ENCODE data around the gene CNOT4.

Gene CNOT4

GRCh38 chr7:135389971-135390370 lies 119.9 kb downstream of the CNOT4 start:
- no peak for DNase-seq

GRCh38 chr7:135388616-135389015 lies 121.3 kb downstream of the CNOT4 start:
- DNase-seq, result no peak

GRCh38 chr7:135386776-135387175 lies 123.1 kb downstream of the CNOT4 start:
- DNase-seq, result no peak

- DNase-seq, result no peak
Observed at GRCh38 chr7:135386181-135386580, 123.7 kb downstream of the CNOT4 start.

- DNase-seq, result no peak
Observed at GRCh38 chr7:135385209-135385608, 124.7 kb downstream of the CNOT4 start.

GRCh38 chr7:135383525-135384175 lies 126.3 kb downstream of the CNOT4 start:
- DNase-seq, result no peak

- no peak for DNase-seq
Observed at GRCh38 chr7:135382173-135382572, 127.7 kb downstream of the CNOT4 start.

GRCh38 chr7:135381369-135381768 lies 128.5 kb downstream of the CNOT4 start:
- no peak for DNase-seq

- DNase-seq, result no peak
Observed at GRCh38 chr7:135380351-135380750, 129.6 kb downstream of the CNOT4 start.

- DNase-seq, result peak; percentile 22
Observed at GRCh38 chr7:135377171-135377570, 132.7 kb downstream of the CNOT4 start.

GRCh38 chr7:135375908-135376699 lies 133.8 kb downstream of the CNOT4 start:
- DNase-seq, result no peak

- DNase-seq, result no peak
Observed at GRCh38 chr7:135374736-135375135, 135.2 kb downstream of the CNOT4 start.

GRCh38 chr7:135372222-135372621 lies 137.7 kb downstream of the CNOT4 start:
- DNase-seq, result no peak

GRCh38 chr7:135370656-135371055 lies 139.2 kb downstream of the CNOT4 start:
- DNase-seq, result no peak

- DNase-seq, result no peak
Observed at GRCh38 chr7:135369405-135369804, 140.5 kb downstream of the CNOT4 start.

GRCh38 chr7:135368416-135369186 lies 141.3 kb downstream of the CNOT4 start:
- no peak for DNase-seq

GRCh38 chr7:135366843-135367508 lies 142.9 kb downstream of the CNOT4 start:
- DNase-seq, result no peak

GRCh38 chr7:135365721-135366120 lies 144.2 kb downstream of the CNOT4 start:
- no peak for DNase-seq

- no peak for DNase-seq
Observed at GRCh38 chr7:135364206-135364605, 145.7 kb downstream of the CNOT4 start.

GRCh38 chr7:135362871-135363270 lies 147.0 kb downstream of the CNOT4 start:
- no peak for DNase-seq

- DNase-seq, result peak; percentile 40
Observed at GRCh38 chr7:135361788-135362187, 148.1 kb downstream of the CNOT4 start.

GRCh38 chr7:135359615-135360014 lies 150.3 kb downstream of the CNOT4 start:
- DNase-seq, result peak; percentile 31

GRCh38 chr7:135355377-135356048 lies 154.4 kb downstream of the CNOT4 start:
- DNase-seq, result no peak
